ENCODE data around the gene CBX3. TPM values are rescaled to one million over a fixed set of nuclear protein-coding genes. Genes with fewer than 3 reads are reported as not detected.

The CBX3 gene
- total RNA-seq, 1 experiment from 2014 or later, result 215 TPM

DNA sequence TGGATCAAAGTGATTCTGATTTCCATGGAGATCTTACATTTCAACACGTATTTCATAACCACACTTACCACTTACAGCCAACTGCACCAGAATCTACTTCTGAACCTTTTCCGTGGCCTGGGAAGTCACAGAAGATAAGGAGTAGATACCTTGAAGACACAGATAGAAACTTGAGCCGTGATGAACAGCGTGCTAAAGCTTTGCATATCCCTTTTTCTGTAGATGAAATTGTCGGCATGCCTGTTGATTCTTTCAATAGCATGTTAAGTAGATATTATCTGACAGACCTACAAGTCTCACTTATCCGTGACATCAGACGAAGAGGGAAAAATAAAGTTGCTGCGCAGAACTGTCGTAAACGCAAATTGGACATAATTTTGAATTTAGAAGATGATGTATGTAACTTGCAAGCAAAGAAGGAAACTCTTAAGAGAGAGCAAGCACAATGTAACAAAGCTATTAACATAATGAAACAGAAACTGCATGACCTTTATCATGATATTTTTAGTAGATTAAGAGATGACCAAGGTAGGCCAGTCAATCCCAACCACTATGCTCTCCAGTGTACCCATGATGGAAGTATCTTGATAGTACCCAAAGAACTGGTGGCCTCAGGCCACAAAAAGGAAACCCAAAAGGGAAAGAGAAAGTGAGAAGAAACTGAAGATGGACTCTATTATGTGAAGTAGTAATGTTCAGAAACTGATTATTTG lies 16.3 kb upstream of the CBX3 start:
- H3K4me1 ChIP-seq, result peaks cover 9% of the 10 kb centered on the region
- Mint-ChIP-seq H3K27ac (ENCODE audit: unreplicated experiment) (peak overlapping the region; percentile 39), H3K4me1 (ENCODE audit: low read depth, unreplicated experiment) (peaks cover 22% of the 10 kb centered on the region), H3K9me3 (ENCODE audit: unreplicated experiment) (no peaks in the 10 kb centered on the region), H3K4me3 (ENCODE audit: unreplicated experiment) (no peak overlapping the region), H3K36me3 (ENCODE audit: insufficient read depth, unreplicated experiment) (peaks cover 98% of the 10 kb centered on the region), H3K27me3 (ENCODE audit: insufficient read depth, unreplicated experiment) (no peaks in the 10 kb centered on the region)
- peaks cover 4% of the 10 kb centered on the region; the same call in 1 of the 2 replicates for H3K36me3 ChIP-seq (ENCODE audit: control insufficient read depth, insufficient read depth, low read length)
- H3K4me3 ChIP-seq (ENCODE audit: low read depth, low read length), result no peak overlapping the region
- H3K27me3 ChIP-seq (replicated peaks; ENCODE audit: control insufficient read depth, insufficient read depth, low read length), result no peaks in the 10 kb centered on the region
- TF ChIP-seq, protein P1, sequence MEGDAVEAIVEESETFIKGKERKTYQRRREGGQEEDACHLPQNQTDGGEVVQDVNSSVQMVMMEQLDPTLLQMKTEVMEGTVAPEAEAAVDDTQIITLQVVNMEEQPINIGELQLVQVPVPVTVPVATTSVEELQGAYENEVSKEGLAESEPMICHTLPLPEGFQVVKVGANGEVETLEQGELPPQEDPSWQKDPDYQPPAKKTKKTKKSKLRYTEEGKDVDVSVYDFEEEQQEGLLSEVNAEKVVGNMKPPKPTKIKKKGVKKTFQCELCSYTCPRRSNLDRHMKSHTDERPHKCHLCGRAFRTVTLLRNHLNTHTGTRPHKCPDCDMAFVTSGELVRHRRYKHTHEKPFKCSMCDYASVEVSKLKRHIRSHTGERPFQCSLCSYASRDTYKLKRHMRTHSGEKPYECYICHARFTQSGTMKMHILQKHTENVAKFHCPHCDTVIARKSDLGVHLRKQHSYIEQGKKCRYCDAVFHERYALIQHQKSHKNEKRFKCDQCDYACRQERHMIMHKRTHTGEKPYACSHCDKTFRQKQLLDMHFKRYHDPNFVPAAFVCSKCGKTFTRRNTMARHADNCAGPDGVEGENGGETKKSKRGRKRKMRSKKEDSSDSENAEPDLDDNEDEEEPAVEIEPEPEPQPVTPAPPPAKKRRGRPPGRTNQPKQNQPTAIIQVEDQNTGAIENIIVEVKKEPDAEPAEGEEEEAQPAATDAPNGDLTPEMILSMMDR (IDR thresholded peaks at IDR 0.05; ENCODE audit: insufficient read depth in 1 of 2, low read depth in 1 of 2, low read length in 1 of 2, severe bottlenecking in 1 of 2, unreplicated experiment in 1 of 2), result no peak
- ChIA-PET POLR2A (interaction anchor here (0.6 kb wide), 1 partner anchor 853 kb away, joined by 6 read pairs; no protein-coding TSS in a partner anchor), CTCF (no interaction called here)
- intact Hi-C loops (cut with micrococcal nuclease; ENCODE audit: unreplicated experiment), result loop anchor here (5.0 to 10.0 kb wide), 2 partner anchors 180 to 293 kb away; no protein-coding TSS in a partner anchor
- TSS peak; percentile 47 for BruUV-seq (replicated peaks)
- DNase-seq, result no peak
- no peaks in the 10 kb centered on the region for H3K9me3 ChIP-seq

DNA sequence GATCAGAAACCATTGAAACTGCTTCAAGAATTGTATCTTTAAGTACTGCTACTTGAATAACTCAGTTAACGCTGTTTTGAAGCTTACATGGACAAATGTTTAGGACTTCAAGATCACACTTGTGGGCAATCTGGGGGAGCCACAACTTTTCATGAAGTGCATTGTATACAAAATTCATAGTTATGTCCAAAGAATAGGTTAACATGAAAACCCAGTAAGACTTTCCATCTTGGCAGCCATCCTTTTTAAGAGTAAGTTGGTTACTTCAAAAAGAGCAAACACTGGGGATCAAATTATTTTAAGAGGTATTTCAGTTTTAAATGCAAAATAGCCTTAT lies 15.7 kb upstream of the CBX3 start:
- H3K27me3 Mint-ChIP-seq (ENCODE audit: insufficient read depth, unreplicated experiment), result no peaks in the 10 kb centered on the region
- no TSS peak for BruUV-seq (replicated peaks)
- no peak overlapping the region for H3K4me3 Mint-ChIP-seq (ENCODE audit: unreplicated experiment)
- DNase-seq, result no peak
- CTCF ChIA-PET, result no interaction called here
- H3K36me3 Mint-ChIP-seq (ENCODE audit: insufficient read depth, unreplicated experiment), result peaks cover 98% of the 10 kb centered on the region
- TF ChIP-seq, protein P1 (IDR thresholded peaks at IDR 0.05; ENCODE audit: insufficient read depth in 1 of 2, low read depth in 1 of 2, low read length in 1 of 2, severe bottlenecking in 1 of 2, unreplicated experiment in 1 of 2), result no peak
- peak overlapping the region; percentile 39 for H3K27ac Mint-ChIP-seq (ENCODE audit: unreplicated experiment)
- intact Hi-C loops (cut with micrococcal nuclease; ENCODE audit: unreplicated experiment), result loop anchor here (5.0 to 10.0 kb wide), 2 partner anchors 181 to 294 kb away; no protein-coding TSS in a partner anchor
- Histone ChIP-seq H3K4me1 (peaks cover 4% of the 10 kb centered on the region; the same call in 1 of the 2 replicates), H3K9me3 (no peaks in the 10 kb centered on the region), H3K36me3 (ENCODE audit: control insufficient read depth, insufficient read depth, low read length) (peaks cover 4% of the 10 kb centered on the region; the same call in 1 of the 2 replicates), H3K4me3 (ENCODE audit: low read depth, low read length) (no peak overlapping the region), H3K27me3 (replicated peaks; ENCODE audit: control insufficient read depth, insufficient read depth, low read length) (no peaks in the 10 kb centered on the region)
- no peaks in the 10 kb centered on the region for H3K9me3 Mint-ChIP-seq (ENCODE audit: unreplicated experiment)
- POLR2A ChIA-PET, result interaction anchor here (0.6 kb wide), 1 partner anchor 854 kb away, joined by 6 read pairs; no protein-coding TSS in a partner anchor
- peaks cover 22% of the 10 kb centered on the region for H3K4me1 Mint-ChIP-seq (ENCODE audit: low read depth, unreplicated experiment)

DNA sequence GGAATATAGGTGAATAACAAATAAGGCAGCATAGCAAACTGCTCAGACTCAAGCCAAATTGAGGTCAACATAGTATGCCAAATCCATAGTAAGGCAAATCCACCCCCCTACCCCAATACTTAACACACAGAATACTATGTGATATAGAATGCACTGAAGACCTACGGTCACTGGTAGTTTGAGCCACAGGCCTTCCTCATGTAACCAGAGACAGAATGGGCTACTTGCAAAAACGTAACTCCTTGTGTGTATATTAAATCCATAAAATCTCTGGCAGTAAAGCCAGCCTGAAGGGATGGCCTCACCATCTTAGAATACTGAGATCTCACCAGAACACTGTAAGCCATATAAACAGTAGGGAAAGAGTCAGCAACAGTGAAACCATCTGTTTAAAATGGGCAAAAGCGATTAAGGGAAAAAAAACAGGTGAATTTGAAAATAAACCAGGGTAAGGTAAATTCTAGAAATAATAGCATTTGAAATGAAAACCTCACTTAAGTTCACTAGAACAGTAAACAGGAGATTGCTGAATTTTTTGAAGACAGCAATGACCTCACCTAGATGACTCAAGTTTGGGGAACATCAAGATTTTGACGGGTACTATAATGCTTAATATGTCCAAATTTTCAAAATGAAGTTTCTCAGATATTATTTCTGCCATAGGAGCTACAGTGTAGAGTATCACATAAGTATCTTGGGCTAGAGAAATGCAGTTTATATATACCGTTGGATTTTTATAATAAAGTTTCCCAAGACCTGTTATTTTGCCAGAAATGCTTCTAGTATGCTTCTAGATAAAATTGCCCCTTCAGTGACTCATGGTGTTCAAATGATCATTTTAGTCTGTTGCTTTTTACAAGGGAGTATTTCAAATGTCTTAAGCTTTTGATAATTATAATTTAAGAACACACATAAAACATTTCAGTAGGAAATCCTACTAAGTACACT lies 14.9 kb upstream of the CBX3 start:
- BruUV-seq (replicated peaks), result no TSS peak
- Histone ChIP-seq H3K4me1 (no peaks in the 10 kb centered on the region), H3K9me3 (no peaks in the 10 kb centered on the region), H3K4me3 (ENCODE audit: low read depth, low read length) (no peak overlapping the region), H3K36me3 (ENCODE audit: control insufficient read depth, insufficient read depth, low read length) (peaks cover 4% of the 10 kb centered on the region; the same call in 1 of the 2 replicates), H3K27me3 (replicated peaks; ENCODE audit: control insufficient read depth, insufficient read depth, low read length) (no peaks in the 10 kb centered on the region)
- TF ChIP-seq, protein P1 (IDR thresholded peaks at IDR 0.05; ENCODE audit: insufficient read depth in 1 of 2, low read depth in 1 of 2, low read length in 1 of 2, severe bottlenecking in 1 of 2, unreplicated experiment in 1 of 2), result no peak
- intact Hi-C loops (cut with micrococcal nuclease; ENCODE audit: unreplicated experiment), result loop anchor here (5.0 to 10.0 kb wide), 2 partner anchors 182 to 294 kb away; no protein-coding TSS in a partner anchor
- Mint-ChIP-seq H3K9me3 (ENCODE audit: unreplicated experiment) (no peaks in the 10 kb centered on the region), H3K36me3 (ENCODE audit: insufficient read depth, unreplicated experiment) (peaks cover 98% of the 10 kb centered on the region), H3K27ac (ENCODE audit: unreplicated experiment) (peak overlapping the region; percentile 15), H3K27me3 (ENCODE audit: insufficient read depth, unreplicated experiment) (no peaks in the 10 kb centered on the region), H3K4me3 (ENCODE audit: unreplicated experiment) (peak overlapping the region; percentile 14), H3K4me1 (ENCODE audit: low read depth, unreplicated experiment) (peaks cover 22% of the 10 kb centered on the region)
- DNase-seq, result no peak
- POLR2A ChIA-PET, result no interaction called here
- CTCF ChIA-PET, result no interaction called here
